Psoas muscle (tissue), 8 donors: ENCODE measurements around the gene IL17RC. TPM values are rescaled to one million over a fixed set of nuclear protein-coding genes. Genes with fewer than 3 reads are reported as not detected.

Source experiments
- ATAC-seq, 4 donors: fragments of 200-7000 bp; cut with Tn5 transposase; one replicate each; pipeline ENCODE4 v1.9.1; 2020; ENCODE audit warnings: moderate library complexity in 3 of 4, mild to moderate bottlenecking in 2 of 4
- DNase-seq, 2 donors: peaks; one replicate each; pipeline ENCODE4 v3.0.0-alpha.2; 2020
- H3K27ac ChIP-seq: fragments of 200-600 bp; one replicate; pipeline ENCODE4 v1.8.0; 2022
- H3K27me3 ChIP-seq, 3 donors: fragments of 200-600 bp in 1 of 3; one replicate each; pipeline versions ENCODE4 v1.6.1 to v1.8.0; 2013 to 2022; ENCODE audit warnings: low read length in 2 of 3, mild to moderate bottlenecking in 2 of 3, moderate library complexity in 1 of 3; ENCODE audit not compliant: insufficient read depth in 3 of 3
- H3K36me3 ChIP-seq, 2 donors: fragments of 200-600 bp in 1 of 2; one replicate each; pipeline versions ENCODE4 v1.6.1 to v1.8.0; 2013 to 2022; ENCODE audit warnings: low read depth in 1 of 2, mild to moderate bottlenecking in 1 of 2, moderate library complexity in 1 of 2; ENCODE audit not compliant: insufficient read depth in 1 of 2
- H3K4me1 ChIP-seq: fragments of 200-600 bp; one replicate; pipeline ENCODE4 v1.8.0; 2022
- H3K4me3 ChIP-seq: fragments of 200-600 bp; one replicate; pipeline ENCODE4 v1.8.0; 2022; ENCODE audit warnings: mild to moderate bottlenecking
- H3K9me3 ChIP-seq: fragments of 200-600 bp; one replicate; pipeline ENCODE4 v1.8.0; 2022
- CTCF ChIP-seq: fragments of 200-600 bp; IDR thresholded peaks from one replicate; pipeline ENCODE4 v1.8.0; 2022; ENCODE audit warnings: antibody characterized with exemption
- WGBS, 3 donors: extraction: QIAGEN DNeasy Blood & Tissue Kit; methylation state at CpG; one replicate each; pipeline versions ENCODE4 v1.1.6 to v1.1.7; 2013; 5-methylcytosine and 5-hydroxymethylcytosine counted together
- intact Hi-C, 2 donors: fragments of 100-400 bp; cut with DNase I; formaldehyde crosslinking; loops; one replicate each; pipeline versions ENCODE4 v1.11.0 to v1.14.2; 2022
- polyA plus RNA-seq, 3 donors: library from polyadenylated mRNA; stranded (reverse); fragments of 200-250 nt; gene quantifications; one replicate each; pipeline ENCODE4 v1.2.3, GENCODE V29; 2013
- total RNA-seq, 4 donors: library from RNA; stranded (reverse); fragmentation: NEBNext Ultra II Directional in 2 of 4; extraction: Animal tissue kit (Norgen Biotek cat#: 25700) in 2 of 4; gene quantifications; one replicate each; pipeline versions ENCODE4 v1.2.1 to v1.2.4, GENCODE V29; 2021 to 2023
- donor health status: healthy with polysubstance abuse.
- donor health status: DM: no; HTN: no; CAD: no; lungs with moderate emphysema.
- donor health status: Bipolar disorder and iron deficiency.
- donor health status: healthy.
- donor health status: DM: yes; HTN: yes; CAD: no.
- donor health status: DM: no; HTN: no; CAD: no.
- donor health status: DM: no; HTN: no; CAD: no.
- donor health status: DM: yes; HTN: yes; CAD: no.

IL17RC gene
- total and polyA plus RNA-seq, 7 donors = 10.4 to 27.0 (median 14.9) TPM

GRCh38 chr3:9886328-9886727, 30.6 kb upstream of the IL17RC start:
- H3K4me1 ChIP-seq = peaks cover under 1% of the 10 kb centered on the region
- no peak overlapping the region for H3K4me3 ChIP-seq
- no peaks in the 10 kb centered on the region for H3K9me3 ChIP-seq
- intact Hi-C loops = no loop called here
- DNase-seq = no peak
- no peak for ATAC-seq
- no peak overlapping the region for H3K27ac ChIP-seq
- no peaks in the 10 kb centered on the region for H3K36me3 ChIP-seq
- no peaks in the 10 kb centered on the region for H3K27me3 ChIP-seq
- no peak for TF ChIP-seq CTCF

GRCh38 chr3:9887480-9887879, 29.4 kb upstream of the IL17RC start:
- Histone ChIP-seq H3K27ac (no peak overlapping the region), H3K9me3 (no peaks in the 10 kb centered on the region), H3K27me3 (no peaks in the 10 kb centered on the region), H3K4me3 (no peak overlapping the region), H3K4me1 (peaks cover 6% of the 10 kb centered on the region), H3K36me3 (peaks cover 2 to 4% of the 10 kb centered on the region in 2 donors)
- intact Hi-C loops = no loop called here
- ATAC-seq = no peak
- no peak for DNase-seq
- 84 to 90% (median 85%) methylated on average over 5 of the region's 5 CpGs for WGBS, 3 donors
- no peak for TF ChIP-seq CTCF

GRCh38 chr3:9888540-9888939, 28.4 kb upstream of the IL17RC start:
- H3K27me3 ChIP-seq = no peaks in the 10 kb centered on the region
- no peak overlapping the region for H3K27ac ChIP-seq
- 75 to 85% (median 80%) methylated on average over 3 of the region's 3 CpGs for WGBS, 3 donors
- ATAC-seq = no peak
- H3K9me3 ChIP-seq = no peaks in the 10 kb centered on the region
- no peak overlapping the region for H3K4me3 ChIP-seq
- intact Hi-C loops = no loop called here
- DNase-seq = no peak
- H3K4me1 ChIP-seq = peaks cover 6% of the 10 kb centered on the region
- no peak for TF ChIP-seq CTCF
- peaks cover 10 to 12% of the 10 kb centered on the region in 2 donors for H3K36me3 ChIP-seq

GRCh38 chr3:9889405-9889804, 27.5 kb upstream of the IL17RC start:
- 76 to 84% (median 77%) methylated on average over 5 of the region's 5 CpGs for WGBS, 3 donors
- Histone ChIP-seq H3K4me3 (no peak overlapping the region), H3K27ac (no peak overlapping the region), H3K9me3 (no peaks in the 10 kb centered on the region), H3K4me1 (peaks cover 10% of the 10 kb centered on the region), H3K27me3 (no peaks in the 10 kb centered on the region), H3K36me3 (peaks cover 10 to 20% of the 10 kb centered on the region in 2 donors)
- no peak for ATAC-seq
- TF ChIP-seq CTCF = no peak
- DNase-seq = no peak
- intact Hi-C loops = no loop called here
